Esophagus (tissue), 2 donors: Measurements from ENCODE around the gene GPR171. TPM values are rescaled to one million over a fixed set of nuclear protein-coding genes. Genes with fewer than 3 reads are reported as not detected.

Experiments
- polyA plus RNA-seq, 2 donors: library from polyadenylated mRNA; stranded (reverse); fragments of 200-250 nt; gene quantifications; one replicate each; pipeline ENCODE4 v1.2.3, GENCODE V29; 2013
- donor health status: healthy with polysubstance abuse.
- donor health status: Bipolar disorder and iron deficiency.

Gene GPR171
- polyA plus RNA-seq, 2 donors, result 0.52 to 1.5 TPM

Other genes with a start within 250 kb of the GPR171 start
- gene CLRN1, start 230.5 kb downstream of the GPR171 start, polyA plus RNA-seq, result not detected
- gene MED12L, start 117.6 kb downstream of the GPR171 start, polyA plus RNA-seq, result under 1 TPM; 0.05 to 0.08 TPM
- 1 to 10 TPM; 2.1 to 9.2 TPM for gene P2RY14, start 75.3 kb upstream of the GPR171 start, polyA plus RNA-seq
- gene GPR87, start 113.6 kb upstream of the GPR171 start, polyA plus RNA-seq, result 10 to 100 TPM; 50.2 to 75.3 TPM
- under 1 TPM; 0.24 to 0.68 TPM for gene P2RY13, start 126.3 kb upstream of the GPR171 start, polyA plus RNA-seq
- under 1 TPM; 0.13 to 0.16 TPM for gene P2RY12, start 181.5 kb upstream of the GPR171 start, polyA plus RNA-seq